Measurements from ENCODE around the gene WSB1. TPM values are rescaled to one million over a fixed set of nuclear protein-coding genes. Genes with fewer than 3 reads are reported as not detected.

Gene WSB1
- 105 and 198 TPM in 2 replicates for total RNA-seq

DNA sequence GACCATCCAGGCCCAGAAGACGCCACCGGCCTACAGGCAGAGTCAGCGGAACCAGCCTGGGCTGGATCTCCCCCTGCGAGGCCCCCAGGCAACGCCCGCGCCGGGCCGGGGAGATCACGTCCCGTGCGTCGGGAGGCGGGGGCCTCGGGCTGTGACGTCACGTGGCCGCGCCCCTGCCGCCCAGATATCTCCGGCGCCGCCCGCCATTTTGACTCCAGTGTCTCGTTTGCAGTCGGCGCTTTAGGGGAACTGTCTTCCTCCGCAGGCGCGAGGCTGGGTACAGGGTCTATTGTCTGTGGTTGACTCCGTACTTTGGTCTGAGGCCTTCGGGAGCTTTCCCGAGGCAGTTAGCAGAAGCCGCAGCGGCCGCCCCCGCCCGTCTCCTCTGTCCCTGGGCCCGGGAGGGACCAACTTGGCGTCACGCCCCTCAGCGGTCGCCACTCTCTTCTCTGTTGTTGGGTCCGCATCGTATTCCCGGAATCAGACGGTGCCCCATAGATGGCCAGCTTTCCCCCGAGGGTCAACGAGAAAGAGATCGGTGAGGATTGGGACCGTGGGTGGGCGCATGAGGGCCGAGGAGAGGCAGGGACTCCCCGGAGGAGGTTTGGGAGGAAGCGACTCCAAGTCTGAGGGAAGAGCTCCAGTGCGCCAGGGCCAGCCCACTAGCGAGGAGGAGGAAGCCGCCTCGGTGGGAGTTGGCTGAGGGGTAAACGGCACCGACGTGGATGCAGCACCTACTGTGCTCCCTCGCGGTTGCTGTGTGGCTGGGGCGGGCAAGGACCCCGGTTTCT lies at the start of gene WSB1:
TSS of gene WSB1 (plus strand) at position 217 of the 791 bp plus-strand sequence. CDS start at position 499, 282 bp downstream.

Small RNA genes within 50 kb of the gene (small RNA-seq; reads per million reads assigned to genes)
- not detected for gene MIR4522 (ENCODE audit: low replicate concordance)

Other genes starting within 250 kb of the WSB1 start
- 46.8 and 104 TPM in 2 replicates for gene KSR1, start 162.3 kb downstream of the WSB1 start, total RNA-seq

All from placental pericyte (primary cell).